ENCODE measurements around the gene SLC37A1.

The SLC37A1 gene

GRCh38 chr21:42546433-42546832 lies 32.8 kb downstream of the SLC37A1 start:
- ChIA-PET CTCF (no interaction called here), POLR2A (ENCODE audit: low non-redundant PET) (no interaction called here)
- TF ChIP-seq CTCF (conservative IDR thresholded peaks at IDR 0.05; ENCODE audit: low read depth), result no peak
- no peak for DNase-seq (ENCODE audit: low spot score)
- H3K27ac ChIP-seq, result no peak overlapping the region

- no peak for DNase-seq (ENCODE audit: low spot score)
- ChIA-PET CTCF (no interaction called here), POLR2A (ENCODE audit: low non-redundant PET) (interaction anchor here (0.6 kb wide), 1 partner anchor 12 kb away, joined by 3 read pairs; no protein-coding TSS in a partner anchor)
- TF ChIP-seq CTCF (conservative IDR thresholded peaks at IDR 0.05; ENCODE audit: low read depth), result no peak
- no peak overlapping the region for H3K27ac ChIP-seq
These were observed 33.6 kb downstream of the SLC37A1 start for GRCh38 chr21:42547001-42547905.

GRCh38 chr21:42547906-42548365 lies 34.3 kb downstream of the SLC37A1 start:
- H3K27ac ChIP-seq, result no peak overlapping the region
- DNase-seq (ENCODE audit: low spot score), result no peak
- ChIA-PET CTCF (no interaction called here), POLR2A (ENCODE audit: low non-redundant PET) (interaction anchor here (0.6 kb wide), 1 partner anchor 12 kb away, joined by 3 read pairs; no protein-coding TSS in a partner anchor)
- no peak for TF ChIP-seq CTCF (conservative IDR thresholded peaks at IDR 0.05; ENCODE audit: low read depth)

- DNase-seq (ENCODE audit: low spot score), result no peak
- ChIA-PET CTCF (no interaction called here), POLR2A (ENCODE audit: low non-redundant PET) (no interaction called here)
- no peak for TF ChIP-seq CTCF (conservative IDR thresholded peaks at IDR 0.05; ENCODE audit: low read depth)
- no peak overlapping the region for H3K27ac ChIP-seq
These were observed 35.2 kb downstream of the SLC37A1 start for GRCh38 chr21:42548687-42549406.

- no peak overlapping the region for H3K27ac ChIP-seq
- no peak for TF ChIP-seq CTCF (conservative IDR thresholded peaks at IDR 0.05; ENCODE audit: low read depth)
- no peak for DNase-seq (ENCODE audit: low spot score)
- POLR2A ChIA-PET (ENCODE audit: low non-redundant PET), result no interaction called here
- CTCF ChIA-PET, result no interaction called here
These were observed 37.2 kb downstream of the SLC37A1 start for GRCh38 chr21:42550817-42551216.

- no peak for DNase-seq (ENCODE audit: low spot score)
- ChIA-PET CTCF (no interaction called here), POLR2A (ENCODE audit: low non-redundant PET) (no interaction called here)
- TF ChIP-seq CTCF (conservative IDR thresholded peaks at IDR 0.05; ENCODE audit: low read depth), result no peak
- no peak overlapping the region for H3K27ac ChIP-seq
These were observed 39.0 kb downstream of the SLC37A1 start for GRCh38 chr21:42552407-42553336.

Data from RWPE1 (cell line).